NT2/D1 (cell line): ENCODE data around the gene IMMP2L.

Source experiments
- SUZ12 ChIP-seq: IDR thresholded peaks from 2 replicates; pipeline ENCODE4 v1.6.1; 2011; ENCODE audit not compliant: insufficient read length, insufficient read depth; ENCODE audit errors: extremely low read depth
- YY1 ChIP-seq: IDR thresholded peaks from 2 replicates; pipeline ENCODE4 v1.6.1; 2011; ENCODE audit not compliant: insufficient read length, insufficient read depth
- ZNF274 ChIP-seq: IDR thresholded peaks from 2 replicates; pipeline ENCODE4 v1.6.1; 2011; ENCODE audit warnings: mild to moderate bottlenecking, low read depth, low read length

- TF ChIP-seq YY1 (no peak), ZNF274 (no peak), SUZ12 (no peak)
Measured at GRCh38 chr7:110831419-110831818, 730.9 kb downstream of the IMMP2L start.
